ENCODE data around the gene SIL1.

DNA sequence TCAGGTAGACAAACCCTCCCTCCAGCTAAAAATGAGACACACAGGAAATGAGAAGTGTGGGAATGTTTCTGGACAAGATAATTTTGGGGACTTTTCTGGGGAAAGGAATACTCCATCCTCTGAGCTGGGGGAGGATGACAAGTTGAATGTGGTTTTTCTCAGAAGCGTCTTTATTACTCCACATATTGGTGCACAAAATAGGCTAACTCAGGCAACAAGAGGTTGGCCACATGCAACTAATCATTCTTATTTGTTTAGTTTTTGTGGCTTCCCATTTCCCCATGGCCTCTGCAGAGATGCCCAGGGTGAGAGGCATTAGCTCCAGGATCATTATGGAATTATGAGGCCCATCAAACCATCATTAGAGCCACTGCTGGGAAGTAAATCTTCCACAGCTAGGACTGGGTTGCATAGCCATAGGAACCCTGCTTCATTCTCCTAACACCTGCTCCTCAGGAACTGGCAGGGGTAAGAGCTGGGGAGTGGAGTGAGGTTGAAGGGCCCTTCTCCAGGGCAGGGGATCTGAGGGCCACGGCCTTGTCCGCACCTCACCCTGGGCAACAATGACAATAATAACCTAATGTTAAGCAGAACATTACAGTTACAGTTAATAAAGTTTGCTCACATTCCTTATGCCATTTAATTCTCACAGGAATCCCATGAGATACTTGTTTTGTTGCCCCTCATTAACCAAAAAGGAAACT, 9.3 kb upstream of the SIL1 start:
- TF ChIP-seq, protein P1, sequence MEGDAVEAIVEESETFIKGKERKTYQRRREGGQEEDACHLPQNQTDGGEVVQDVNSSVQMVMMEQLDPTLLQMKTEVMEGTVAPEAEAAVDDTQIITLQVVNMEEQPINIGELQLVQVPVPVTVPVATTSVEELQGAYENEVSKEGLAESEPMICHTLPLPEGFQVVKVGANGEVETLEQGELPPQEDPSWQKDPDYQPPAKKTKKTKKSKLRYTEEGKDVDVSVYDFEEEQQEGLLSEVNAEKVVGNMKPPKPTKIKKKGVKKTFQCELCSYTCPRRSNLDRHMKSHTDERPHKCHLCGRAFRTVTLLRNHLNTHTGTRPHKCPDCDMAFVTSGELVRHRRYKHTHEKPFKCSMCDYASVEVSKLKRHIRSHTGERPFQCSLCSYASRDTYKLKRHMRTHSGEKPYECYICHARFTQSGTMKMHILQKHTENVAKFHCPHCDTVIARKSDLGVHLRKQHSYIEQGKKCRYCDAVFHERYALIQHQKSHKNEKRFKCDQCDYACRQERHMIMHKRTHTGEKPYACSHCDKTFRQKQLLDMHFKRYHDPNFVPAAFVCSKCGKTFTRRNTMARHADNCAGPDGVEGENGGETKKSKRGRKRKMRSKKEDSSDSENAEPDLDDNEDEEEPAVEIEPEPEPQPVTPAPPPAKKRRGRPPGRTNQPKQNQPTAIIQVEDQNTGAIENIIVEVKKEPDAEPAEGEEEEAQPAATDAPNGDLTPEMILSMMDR (optimal IDR thresholded peaks at IDR 0.05 in 1 of 3, IDR thresholded peaks at IDR 0.05 in 1 of 3, conservative IDR thresholded peaks at IDR 0.05 in 1 of 3; ENCODE audit: extremely low read depth in 1 of 3, insufficient read depth in 2 of 3, low read length in 3 of 3): no peak
- no peak for TF ChIP-seq EZH2 (IDR thresholded peaks at IDR 0.05; ENCODE audit: low read length)
